K562 (cell line): ENCODE data around the gene PACC1. TPM values are rescaled to one million over a fixed set of nuclear protein-coding genes. Genes with fewer than 3 reads are reported as not detected.

ENCODE experiments used
- ARID1B ChIP-seq: fragments of 450-650 bp; IDR thresholded peaks from 2 replicates; pipeline ENCODE4 v1.6.1; 2016; ENCODE audit warnings: antibody characterized with exemption, mild to moderate bottlenecking, inconsistent platforms
- ATF3 ChIP-seq, 2 experiments: fragments of 450-650 bp in 1 of 2; sonication (generic) in 1 of 2; formaldehyde crosslinking in 1 of 2; IDR thresholded peaks in 1 of 2; conservative IDR thresholded peaks in 1 of 2; 2 replicates each; pipeline versions ENCODE4 v1.6.1 to v1.8.1; 2016 to 2023; ENCODE audit warnings: mild to moderate bottlenecking in 2 of 2, moderate library complexity in 2 of 2, inconsistent platforms in 1 of 2, missing genetic modification reagents in 1 of 2
- CXXC5 ChIP-seq: fragments of 250-450 bp; sonication (Bioruptor Pico); IDR thresholded peaks from 2 replicates; pipeline ENCODE4 v1.8.0; 2022; ENCODE audit warnings: inconsistent platforms, mild to moderate bottlenecking, moderate library complexity
- E2F1 ChIP-seq: sonication (generic); formaldehyde crosslinking; IDR thresholded peaks from 2 replicates; pipeline ENCODE4 v1.8.1; 2023; ENCODE audit warnings: mild to moderate bottlenecking, missing genetic modification reagents, moderate library complexity
- E2F3 ChIP-seq: fragments of 250-450 bp; sonication (Bioruptor Pico); IDR thresholded peaks from 2 replicates; pipeline ENCODE4 v1.4.0; 2020; ENCODE audit warnings: mild to moderate bottlenecking
- ETV6 ChIP-seq, 3 experiments: fragments of 150-350 bp in 1 of 3; sonication (generic) in 1 of 3; formaldehyde crosslinking in 1 of 3; IDR thresholded peaks; 2 replicates each; pipeline versions ENCODE4 v1.6.1 to v1.8.0; 2014 to 2022; ENCODE audit warnings: borderline replicate concordance in 2 of 3, low read depth in 2 of 3, antibody characterized with exemption in 1 of 3, low read length in 1 of 3, mild to moderate bottlenecking in 1 of 3, missing genetic modification reagents in 1 of 3
- GATA2 ChIP-seq: sonication (generic); formaldehyde crosslinking; IDR thresholded peaks from 2 replicates; pipeline ENCODE4 v1.4.0; 2020; ENCODE audit warnings: mild to moderate bottlenecking, missing genetic modification reagents
- HDGF ChIP-seq: fragments of 450-650 bp; IDR thresholded peaks from 2 replicates; pipeline ENCODE4 v1.6.1; 2016
- LCOR ChIP-seq: sonication (generic); formaldehyde crosslinking; IDR thresholded peaks from 2 replicates; pipeline ENCODE4 v1.8.0; 2022; ENCODE audit warnings: mild to moderate bottlenecking, missing genetic modification reagents
- MEIS2 ChIP-seq: fragments of 450-650 bp; IDR thresholded peaks from 2 replicates; pipeline ENCODE4 v1.6.1; 2014; ENCODE audit warnings: mild to moderate bottlenecking; ENCODE audit not compliant: partially characterized antibody
- MIER1 ChIP-seq: fragments of 450-650 bp; IDR thresholded peaks from 2 replicates; pipeline ENCODE4 v1.6.1; 2016; ENCODE audit warnings: antibody characterized with exemption, mild to moderate bottlenecking, low read depth
- MTA3 ChIP-seq: fragments of 450-650 bp; formaldehyde crosslinking; IDR thresholded peaks from 2 replicates; pipeline ENCODE4 v1.6.1; 2017; ENCODE audit warnings: mild to moderate bottlenecking, borderline replicate concordance
- NFRKB ChIP-seq: fragments of 450-650 bp; IDR thresholded peaks from 2 replicates; pipeline ENCODE4 v1.6.1; 2016; ENCODE audit warnings: low read depth
- OTX1 ChIP-seq: fragments of 450-650 bp; formaldehyde crosslinking; IDR thresholded peaks from 2 replicates; pipeline ENCODE4 v1.4.0; 2022; ENCODE audit warnings: mild to moderate bottlenecking
- PURB ChIP-seq: sonication (generic); formaldehyde crosslinking; IDR thresholded peaks from 2 replicates; pipeline ENCODE4 v1.9.0; 2021; ENCODE audit warnings: low read depth, mild to moderate bottlenecking, missing genetic modification reagents
- RB1 ChIP-seq: fragments of 450-650 bp; IDR thresholded peaks from 2 replicates; pipeline ENCODE4 v1.6.1; 2017; ENCODE audit warnings: low read depth, mild to moderate bottlenecking
- SRSF1 ChIP-seq: fragments of 200-400 bp; formaldehyde crosslinking; IDR thresholded peaks from 2 replicates; pipeline ENCODE4 v1.6.1; 2017; ENCODE audit warnings: mild to moderate bottlenecking, low read depth, low read length, moderate library complexity
- TCF7 ChIP-seq: sonication (generic); IDR thresholded peaks from 2 replicates; pipeline ENCODE4 v1.6.1; 2016; ENCODE audit warnings: antibody characterized with exemption, borderline replicate concordance
- ZNF551 ChIP-seq: fragments of 250-450 bp; sonication (Bioruptor Pico); IDR thresholded peaks from 2 replicates; pipeline ENCODE4 v1.5.0; 2021; ENCODE audit warnings: mild to moderate bottlenecking, moderate library complexity
- ZNF766 ChIP-seq: fragments of 200-800 bp; sonication (Bioruptor generic); conservative IDR thresholded peaks from 2 replicates; pipeline ENCODE4 v1.6.1; 2016; ENCODE audit warnings: missing genetic modification characterization, missing compliant biosample characterization
- polyA plus RNA-seq, 8 experiments: library from polyadenylated mRNA; depleted of rRNA in 4 of 8; stranded (reverse) in 5 of 8; unstranded in 3 of 8; fragments of >200 nt; fragmentation: Nextera tagmentation in 2 of 8; fragmentation: Illumina TruSeq in 1 of 8; extraction: Ambion mirVana in 2 of 8; extraction: Trizol in 1 of 8; gene quantifications; 2 replicates each; pipeline versions ENCODE4 v1.2.1 to v1.2.3, GENCODE V29; 2011 to 2014; ENCODE audit warnings: inconsistent platforms in 1 of 8, missing spikeins in 1 of 8
- total RNA-seq, 7 experiments: library from RNA; depleted of rRNA in 6 of 7; stranded (reverse); fragments of >200 nt in 6 of 7; fragmentation: Illumina TruSeq in 2 of 7; extraction: Trizol in 2 of 7; gene quantifications; 2 replicates each; pipeline versions ENCODE4 v1.2.1 to v1.2.3, GENCODE V29; 2011 to 2021; ENCODE audit warnings: low replicate concordance in 1 of 7
- TF ChIP-seq, protein P1 (sequence below): sonication (generic); formaldehyde crosslinking; IDR thresholded peaks from 2 replicates; pipeline ENCODE4 v1.8.1; 2023; ENCODE audit warnings: mild to moderate bottlenecking, missing genetic modification reagents
- TF ChIP-seq, protein P2 (sequence below): fragments of 450-650 bp; formaldehyde crosslinking; IDR thresholded peaks from 2 replicates; pipeline ENCODE4 v1.4.0; 2022; ENCODE audit warnings: mild to moderate bottlenecking, moderate library complexity

The PACC1 gene
- total and polyA plus RNA-seq, 9 of the 15 experiments (the other 6 are each of a cell fraction or from before 2014, with no cell fraction given) = 7.1 to 19.3 (median 14.9) TPM

- TF ChIP-seq ATF3 (IDR thresholded peaks at IDR 0.05) = no peak
- TF ChIP-seq ATF3 (CRISPR knock-in tag; conservative IDR thresholded peaks at IDR 0.05) = 0 out of 2 replicates have a peak, but pooled peaks have one; percentile 41
- TF ChIP-seq, protein P1, sequence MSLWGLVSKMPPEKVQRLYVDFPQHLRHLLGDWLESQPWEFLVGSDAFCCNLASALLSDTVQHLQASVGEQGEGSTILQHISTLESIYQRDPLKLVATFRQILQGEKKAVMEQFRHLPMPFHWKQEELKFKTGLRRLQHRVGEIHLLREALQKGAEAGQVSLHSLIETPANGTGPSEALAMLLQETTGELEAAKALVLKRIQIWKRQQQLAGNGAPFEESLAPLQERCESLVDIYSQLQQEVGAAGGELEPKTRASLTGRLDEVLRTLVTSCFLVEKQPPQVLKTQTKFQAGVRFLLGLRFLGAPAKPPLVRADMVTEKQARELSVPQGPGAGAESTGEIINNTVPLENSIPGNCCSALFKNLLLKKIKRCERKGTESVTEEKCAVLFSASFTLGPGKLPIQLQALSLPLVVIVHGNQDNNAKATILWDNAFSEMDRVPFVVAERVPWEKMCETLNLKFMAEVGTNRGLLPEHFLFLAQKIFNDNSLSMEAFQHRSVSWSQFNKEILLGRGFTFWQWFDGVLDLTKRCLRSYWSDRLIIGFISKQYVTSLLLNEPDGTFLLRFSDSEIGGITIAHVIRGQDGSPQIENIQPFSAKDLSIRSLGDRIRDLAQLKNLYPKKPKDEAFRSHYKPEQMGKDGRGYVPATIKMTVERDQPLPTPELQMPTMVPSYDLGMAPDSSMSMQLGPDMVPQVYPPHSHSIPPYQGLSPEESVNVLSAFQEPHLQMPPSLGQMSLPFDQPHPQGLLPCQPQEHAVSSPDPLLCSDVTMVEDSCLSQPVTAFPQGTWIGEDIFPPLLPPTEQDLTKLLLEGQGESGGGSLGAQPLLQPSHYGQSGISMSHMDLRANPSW = no peak
- TF ChIP-seq NFRKB = no peak
- TF ChIP-seq HDGF = no peak
- no peak for TF ChIP-seq ARID1B
- 0 out of 2 replicates have a peak, but pooled peaks have one; percentile 12 for TF ChIP-seq CXXC5 (CRISPR knock-in tag)
- no peak for TF ChIP-seq E2F3 (CRISPR knock-in tag)
- TF ChIP-seq ZNF551 = no peak
- TF ChIP-seq, protein P2, sequence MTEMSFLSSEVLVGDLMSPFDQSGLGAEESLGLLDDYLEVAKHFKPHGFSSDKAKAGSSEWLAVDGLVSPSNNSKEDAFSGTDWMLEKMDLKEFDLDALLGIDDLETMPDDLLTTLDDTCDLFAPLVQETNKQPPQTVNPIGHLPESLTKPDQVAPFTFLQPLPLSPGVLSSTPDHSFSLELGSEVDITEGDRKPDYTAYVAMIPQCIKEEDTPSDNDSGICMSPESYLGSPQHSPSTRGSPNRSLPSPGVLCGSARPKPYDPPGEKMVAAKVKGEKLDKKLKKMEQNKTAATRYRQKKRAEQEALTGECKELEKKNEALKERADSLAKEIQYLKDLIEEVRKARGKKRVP (CRISPR knock-in tag) = no peak
- no peak for TF ChIP-seq GATA2 (CRISPR knock-in tag)
- TF ChIP-seq LCOR (CRISPR knock-in tag) = 0 out of 2 replicates have a peak, but pooled peaks have one; percentile 60
- no peak for TF ChIP-seq MIER1
- TF ChIP-seq SRSF1 = no peak
- TF ChIP-seq ZNF766 = no peak
- TF ChIP-seq MTA3 = no peak
- no peak for TF ChIP-seq MEIS2
- no peak for TF ChIP-seq OTX1
- no peak for TF ChIP-seq PURB (CRISPR knock-in tag)
- TF ChIP-seq TCF7 = no peak
- TF ChIP-seq ETV6 (IDR thresholded peaks at IDR 0.05; ENCODE audit: borderline replicate concordance in 1 of 2, low read depth in 2 of 2, low read length in 1 of 2) = no peak
- TF ChIP-seq ETV6 (CRISPR knock-in tag; IDR thresholded peaks at IDR 0.05; ENCODE audit: borderline replicate concordance) = no peak
- TF ChIP-seq RB1 = no peak; the same call in 1 of the 2 replicates
- no peak for TF ChIP-seq E2F1
These were observed 41.3 kb upstream of the PACC1 start (continued) for GRCh38 chr1:212455803-212456528.
